Testis (tissue), 2 donors: Measurements from ENCODE around the gene ZNF778.

Experiments
- CTCF ChIP-seq, 3 experiments: fragments of 450-650 bp in 2 of 3; fragments of 200-600 bp in 1 of 3; sonication (generic) in 1 of 3; IDR thresholded peaks; one replicate each; pipeline ENCODE4 v1.5.1; 2016 to 2019; ENCODE audit warnings: antibody characterized with exemption in 3 of 3, mild to moderate bottlenecking in 2 of 3, moderate library complexity in 1 of 3
- POLR2A ChIP-seq: fragments of 450-650 bp; IDR thresholded peaks from one replicate; pipeline ENCODE4 v1.6.1; 2017; ENCODE audit warnings: antibody characterized with exemption, mild to moderate bottlenecking, moderate library complexity

- TF ChIP-seq POLR2A (no peak), CTCF (IDR thresholded peaks at IDR 0.05) (no peak)
Observed at GRCh38 chr16:89242795-89243200, 25.3 kb downstream of the ZNF778 start.
